HG03139 (cell line): ENCODE data around the gene CCL27.

Experiments used
- ATAC-seq: cut with Tn5 transposase; IDR thresholded peaks from one replicate; pipeline ENCODE4 v1.9.1; 2021; ENCODE audit not compliant: unreplicated experiment

Gene CCL27

GRCh38 chr9:34628656-34629490 lies 33.6 kb downstream of the CCL27 start, which contains the start of gene ARID3C:
TSS of gene ARID3C (minus strand) at chr9:34629066. CDS start at chr9:34628014, 1,052 bp downstream.
- no peak for ATAC-seq

- no peak for ATAC-seq
Measured at GRCh38 chr9:34627716-34628655, 34.5 kb downstream of the CCL27 start.

GRCh38 chr9:34625186-34625486 lies 37.3 kb downstream of the CCL27 start:
- no peak for ATAC-seq

- no peak for ATAC-seq
Measured at GRCh38 chr9:34624475-34625185, 37.8 kb downstream of the CCL27 start.

GRCh38 chr9:34623374-34624235 lies 38.9 kb downstream of the CCL27 start:
- ATAC-seq: no peak

- peak; percentile 97 for ATAC-seq
Measured at GRCh38 chr9:34620061-34620994, 42.1 kb downstream of the CCL27 start, which contains the start of gene DCTN3. TSS of gene DCTN3 (minus strand) at chr9:34620495. CDS start at chr9:34620464, 31 bp downstream.

GRCh38 chr9:34615132-34615531 lies 47.3 kb downstream of the CCL27 start:
- ATAC-seq: no peak

GRCh38 chr9:34612788-34613390 lies 49.6 kb downstream of the CCL27 start:
- no peak for ATAC-seq
